ENCODE data around the gene PSG4.
"Not testable (repeated sequence)": the region's sequence is repeated elsewhere in the genome, so short reads cannot be mapped to it uniquely, and the experiment has no call there.

The PSG4 gene

GRCh38 chr19:43205471-43206105, at the start of gene PSG4:
PSG4 (minus strand) TSS chr19:43205638; CDS start chr19:43205536, 102 bp downstream.
- not testable (repeated sequence) for H3K27ac ChIP-seq; DNase-seq (ENCODE audit: low read depth, low spot score)

GRCh38 chr19:43251428-43251827, 46.0 kb upstream of the PSG4 start:
- not testable (repeated sequence) for H3K27ac ChIP-seq; DNase-seq (ENCODE audit: low read depth, low spot score)

GRCh38 chr19:43250296-43250695, 44.9 kb upstream of the PSG4 start:
- not testable (repeated sequence) for DNase-seq (ENCODE audit: low read depth, low spot score); H3K27ac ChIP-seq

GRCh38 chr19:43248635-43249002, 43.2 kb upstream of the PSG4 start:
- DNase-seq (ENCODE audit: low read depth, low spot score); H3K27ac ChIP-seq: not testable (repeated sequence)

GRCh38 chr19:43247243-43247880, 41.9 kb upstream of the PSG4 start:
- H3K27ac ChIP-seq; DNase-seq (ENCODE audit: low read depth, low spot score): not testable (repeated sequence)

DNA sequence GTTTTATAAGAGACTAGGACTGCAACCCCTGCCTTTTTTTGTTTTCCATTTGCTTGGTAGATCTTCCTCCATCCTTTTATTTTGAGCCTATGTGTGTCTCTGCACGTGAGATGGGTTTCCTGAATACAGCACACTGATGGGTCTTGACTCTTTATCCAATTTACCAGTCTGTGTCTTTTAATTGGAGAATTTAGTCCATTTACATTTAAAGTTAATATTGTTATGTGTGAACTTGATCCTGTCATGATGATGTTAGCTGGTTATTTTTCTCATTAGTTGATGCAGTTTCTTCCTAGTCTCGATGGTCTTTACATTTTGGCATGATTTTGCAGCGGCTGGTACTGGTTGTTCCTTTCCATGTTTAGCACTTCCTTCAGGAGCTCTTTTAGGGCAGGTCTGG, 40.4 kb upstream of the PSG4 start:
- not testable (repeated sequence) for DNase-seq (ENCODE audit: low read depth, low spot score); H3K27ac ChIP-seq

GRCh38 chr19:43242211-43242610, 36.8 kb upstream of the PSG4 start:
- not testable (repeated sequence) for H3K27ac ChIP-seq; DNase-seq (ENCODE audit: low read depth, low spot score)

DNA sequence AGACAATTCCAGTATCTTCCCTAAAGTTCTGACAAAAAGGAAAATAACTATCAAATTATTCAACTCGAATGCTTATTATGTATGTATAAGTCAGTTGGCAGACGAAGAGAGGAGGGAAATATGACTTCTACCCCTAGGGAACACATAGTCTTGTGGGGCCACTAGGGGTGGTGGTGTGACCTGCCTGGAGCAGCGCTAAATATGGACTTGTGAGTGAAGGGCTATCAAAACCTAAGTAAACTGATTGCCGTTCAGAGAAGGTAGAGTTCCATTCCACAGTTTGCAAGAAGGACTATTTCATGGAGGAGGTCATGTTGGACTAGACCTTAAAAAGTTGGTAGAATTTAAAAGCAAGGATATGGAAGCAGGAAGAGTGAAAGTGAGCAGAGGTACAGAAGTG, 32.8 kb upstream of the PSG4 start:
- not testable (repeated sequence) for DNase-seq (ENCODE audit: low read depth, low spot score)

DNA sequence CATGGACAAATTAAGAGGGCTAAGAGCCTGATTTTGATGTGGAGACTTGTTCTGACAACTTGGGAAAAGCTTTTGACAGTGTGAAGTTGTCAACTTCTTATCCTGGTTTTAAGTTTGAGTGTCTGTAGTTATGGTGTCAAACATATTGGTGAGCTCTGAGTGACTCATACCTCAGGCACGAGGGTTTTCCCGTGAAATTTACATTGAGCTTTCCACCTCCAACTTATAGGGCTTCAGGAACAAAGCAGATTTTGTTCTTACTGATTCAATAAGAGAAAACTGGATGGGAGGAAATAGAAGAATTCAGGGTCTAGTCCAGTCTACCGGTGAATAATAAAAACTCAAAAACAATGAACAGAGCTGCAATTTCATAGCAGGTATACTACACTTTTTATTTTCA, 30.2 kb upstream of the PSG4 start:
- DNase-seq (ENCODE audit: low read depth, low spot score); H3K27ac ChIP-seq: not testable (repeated sequence)

More for the DNA sequence above, 32.8 kb upstream of the PSG4 start:
- not testable (repeated sequence) for H3K27ac ChIP-seq

GRCh38 chr19:43229315-43229714, 23.9 kb upstream of the PSG4 start:
- no peak for DNase-seq (ENCODE audit: low read depth, low spot score)
- H3K27ac ChIP-seq, result no peak overlapping the region

DNA sequence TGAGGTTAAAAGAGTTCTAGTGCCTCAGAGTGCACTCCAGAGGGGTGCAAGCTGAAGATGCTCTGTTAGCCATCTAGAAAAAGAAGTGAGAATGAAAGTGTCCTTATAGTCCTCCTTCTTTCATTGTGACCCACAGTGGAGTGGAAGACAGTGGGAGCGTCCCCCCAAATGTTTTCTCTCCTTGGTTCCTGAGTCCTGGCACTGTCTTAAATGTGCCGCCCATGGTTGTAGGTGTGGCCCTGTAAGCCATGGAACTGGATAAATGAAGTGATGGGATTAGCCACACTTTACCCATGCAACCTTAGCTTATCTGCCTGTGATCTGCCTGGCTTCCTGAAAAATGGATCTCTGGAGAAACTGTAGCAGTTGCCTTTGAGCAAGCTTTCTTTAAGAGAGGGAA, 23.3 kb upstream of the PSG4 start:
- DNase-seq (ENCODE audit: low read depth, low spot score); H3K27ac ChIP-seq: not testable (repeated sequence)

DNA sequence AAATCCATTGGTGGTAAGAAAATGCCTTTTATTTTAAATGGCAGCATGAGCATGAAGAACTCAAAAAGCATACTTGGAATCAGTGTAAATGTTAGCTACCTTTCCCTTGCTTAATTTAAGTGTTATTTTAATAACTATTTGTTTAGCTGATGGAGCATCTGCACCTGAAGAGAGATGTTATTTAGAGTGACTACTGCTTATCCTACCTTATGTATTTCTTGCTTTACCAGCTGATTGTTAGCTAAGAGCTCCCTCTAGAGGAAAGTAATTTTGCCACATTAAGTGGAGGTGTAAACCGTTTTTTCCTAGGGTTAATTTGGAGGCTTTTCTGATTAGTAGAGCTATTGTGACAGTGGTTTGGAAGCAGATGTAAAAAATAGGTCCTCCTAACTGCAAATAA, 21.5 kb upstream of the PSG4 start:
- DNase-seq (ENCODE audit: low read depth, low spot score); H3K27ac ChIP-seq: not testable (repeated sequence)

DNA sequence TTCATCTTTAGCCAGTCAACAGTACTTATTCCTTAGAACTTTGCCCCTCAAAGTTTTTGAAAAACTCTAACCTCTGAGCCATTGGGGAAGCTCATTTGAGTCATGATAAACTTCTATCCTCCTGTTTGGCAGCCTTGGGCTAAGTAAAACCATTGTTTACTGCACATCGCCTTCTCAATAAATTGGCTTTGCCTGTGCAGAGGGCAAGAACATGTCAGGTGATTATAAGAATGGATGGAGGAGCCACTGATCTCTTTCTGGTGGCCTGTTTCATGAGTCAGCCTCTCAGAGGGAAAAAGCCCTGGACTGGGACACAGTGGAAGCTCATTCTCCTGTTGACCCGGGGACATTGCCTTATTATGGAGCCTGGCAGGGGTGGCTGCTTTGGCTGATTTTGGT, 19.4 kb upstream of the PSG4 start:
- no peak overlapping the region for H3K27ac ChIP-seq
- DNase-seq (ENCODE audit: low read depth, low spot score), result no peak

DNA sequence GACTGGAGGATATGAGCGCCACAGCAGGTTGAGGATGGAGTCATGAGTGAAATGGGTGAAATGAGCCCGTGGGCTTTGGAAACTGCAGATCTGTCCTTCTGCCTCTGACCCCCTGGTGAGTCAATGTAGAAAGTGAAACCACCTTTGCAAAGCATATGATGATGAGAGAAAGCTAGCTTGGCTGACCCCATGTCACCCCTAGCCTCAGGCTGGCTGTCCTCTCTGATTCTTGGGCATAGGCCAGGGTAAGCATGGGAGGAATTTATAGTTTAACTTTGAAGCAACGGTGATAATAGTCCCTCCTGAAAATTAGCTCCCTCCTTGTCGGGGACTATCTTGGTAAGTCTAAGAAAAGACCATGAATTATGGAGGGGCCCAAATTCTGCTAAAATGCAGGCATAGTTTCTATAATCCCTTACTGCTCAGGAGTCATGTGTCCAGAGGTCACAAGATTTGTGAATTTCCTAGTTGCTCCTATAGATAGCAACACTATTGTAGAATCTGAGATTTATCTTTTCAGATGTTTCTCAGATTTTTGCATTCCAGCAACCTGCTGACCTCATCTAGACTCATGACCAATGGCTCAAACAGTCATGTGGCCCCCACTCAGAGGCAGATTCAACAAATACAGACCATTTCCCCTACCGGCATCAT, 18.9 kb upstream of the PSG4 start:
- not testable (repeated sequence) for DNase-seq (ENCODE audit: low read depth, low spot score); H3K27ac ChIP-seq

DNA sequence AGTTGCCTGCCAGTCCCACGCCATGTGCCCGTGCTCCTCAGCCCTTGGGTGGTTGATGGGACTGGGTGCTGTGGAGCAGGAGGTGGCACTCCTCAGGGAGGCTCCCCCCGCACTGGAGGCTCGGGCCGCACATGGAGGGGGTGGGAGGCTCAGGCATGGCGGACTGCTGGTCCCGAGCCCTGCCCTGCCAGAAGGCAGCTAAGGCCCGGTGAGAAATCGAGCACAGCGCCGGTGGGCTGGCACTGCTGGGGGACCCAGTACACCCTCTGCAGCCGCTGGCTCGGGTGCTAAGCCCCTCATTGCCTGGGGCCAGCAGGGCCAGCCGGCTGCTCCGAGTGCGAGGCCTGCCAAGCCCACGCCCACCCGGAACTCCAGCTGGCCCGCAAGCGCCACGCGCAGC, 16.5 kb upstream of the PSG4 start:
- H3K27ac ChIP-seq; DNase-seq (ENCODE audit: low read depth, low spot score): not testable (repeated sequence)

DNA sequence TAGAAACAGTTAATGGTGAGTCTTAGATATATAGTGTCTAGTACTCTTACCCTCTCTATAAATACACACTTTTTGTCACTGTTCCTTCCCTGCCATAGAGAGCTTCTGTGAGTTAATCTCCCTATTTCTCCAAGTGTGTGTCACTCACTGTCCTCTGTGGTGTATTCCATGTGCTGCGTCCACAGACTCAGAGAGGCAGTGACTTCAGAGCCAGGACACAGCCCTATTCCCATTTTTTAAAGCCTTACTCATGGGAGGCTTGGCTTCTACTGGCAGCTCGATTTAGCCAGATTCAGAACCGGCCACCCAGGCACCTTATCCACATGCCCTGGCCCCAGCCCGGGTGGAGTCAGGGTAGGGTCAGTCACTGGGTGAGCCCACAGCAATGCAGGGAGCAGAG, 13.7 kb upstream of the PSG4 start:
- not testable (repeated sequence) for DNase-seq (ENCODE audit: low read depth, low spot score); H3K27ac ChIP-seq

DNA sequence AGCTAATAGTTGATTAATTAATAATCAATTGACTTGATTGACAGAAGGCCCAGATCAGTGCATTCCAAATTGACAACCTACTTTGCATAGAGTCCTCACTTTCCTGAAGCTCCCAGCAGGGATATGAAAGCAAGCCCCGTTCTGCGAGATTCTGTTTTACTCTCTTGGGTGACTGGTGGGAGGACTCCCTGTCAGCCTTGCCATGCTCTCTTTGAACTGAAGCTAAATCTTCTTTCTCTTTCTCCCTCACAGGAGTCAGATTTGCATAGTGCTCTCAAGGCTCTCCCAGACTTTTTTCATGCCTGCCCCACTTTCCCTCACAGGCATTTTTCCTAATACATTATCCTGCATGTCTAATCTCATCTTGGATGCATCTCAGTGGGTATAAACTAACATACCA, 10.4 kb upstream of the PSG4 start:
- H3K27ac ChIP-seq; DNase-seq (ENCODE audit: low read depth, low spot score): not testable (repeated sequence)

DNA sequence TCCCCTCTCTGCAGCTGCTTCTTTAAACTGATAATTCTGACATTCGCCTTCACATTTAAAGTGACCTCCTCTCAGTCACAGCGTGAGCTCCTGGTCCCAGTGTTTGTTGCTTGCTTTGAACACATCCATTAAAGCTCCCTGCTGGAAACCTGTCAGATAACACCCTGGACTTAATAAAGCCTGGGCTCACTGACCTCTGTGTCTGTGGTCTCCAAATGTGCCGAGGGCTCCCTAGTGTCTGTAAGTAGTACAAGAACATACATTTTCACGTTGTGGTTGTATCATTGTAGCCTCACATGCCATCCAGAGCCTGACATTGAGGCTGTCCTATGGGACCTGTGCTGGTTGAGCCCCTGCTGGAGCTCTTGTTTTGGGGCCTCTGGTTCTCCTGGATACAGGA, 2.6 kb upstream of the PSG4 start:
- DNase-seq (ENCODE audit: low read depth, low spot score), result no peak

GRCh38 chr19:43207174-43207573, 1.7 kb upstream of the PSG4 start:
- not testable (repeated sequence) for DNase-seq (ENCODE audit: low read depth, low spot score); H3K27ac ChIP-seq

More for the DNA sequence above, 2.6 kb upstream of the PSG4 start:
- H3K27ac ChIP-seq, result no peak overlapping the region

DNA sequence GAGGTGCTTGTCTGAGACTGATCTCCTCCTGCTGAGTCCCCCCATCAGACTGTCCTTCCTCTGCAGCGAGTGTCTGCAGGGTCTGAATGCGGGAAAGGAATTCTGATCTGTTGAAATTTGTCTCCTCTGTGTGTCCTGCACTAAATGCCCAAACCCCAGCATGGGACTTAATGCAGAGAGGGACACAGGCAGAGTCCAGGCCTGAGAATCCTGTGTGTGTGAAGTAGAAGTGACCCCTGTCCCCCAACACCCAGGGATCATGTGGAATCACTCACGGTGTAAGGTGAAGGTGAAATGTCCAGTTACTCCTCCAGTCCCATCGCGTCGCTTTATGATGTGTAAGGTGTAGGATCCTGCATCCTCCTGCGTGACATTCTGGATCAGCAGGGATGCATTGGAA, 1.8 kb downstream of the PSG4 start:
- not testable (repeated sequence) for H3K27ac ChIP-seq; DNase-seq (ENCODE audit: low read depth, low spot score)

DNA sequence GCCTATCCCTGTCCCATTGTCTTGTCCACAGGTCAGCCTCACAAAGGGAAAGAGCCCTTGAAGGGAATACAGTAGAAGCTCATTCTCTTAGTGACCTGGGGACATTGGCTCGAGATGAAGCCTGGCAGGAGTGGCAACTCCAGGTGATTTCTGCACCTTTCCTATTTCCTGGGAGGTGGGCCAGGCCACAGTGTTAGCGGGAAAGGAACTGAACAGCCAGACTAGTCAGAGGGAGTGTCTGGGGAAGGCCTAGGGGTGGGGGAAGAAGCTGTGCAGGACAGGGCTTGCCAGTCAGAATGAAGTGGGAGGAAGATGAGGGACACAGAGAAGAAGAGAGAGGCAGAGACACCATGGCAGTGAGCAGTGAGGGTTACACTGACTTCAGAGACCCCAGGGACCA, 3.5 kb downstream of the PSG4 start:
- H3K27ac ChIP-seq, result peak overlapping the region; percentile 94
- not testable (repeated sequence) for DNase-seq (ENCODE audit: low read depth, low spot score)

Measured in epithelial cell of prostate (primary cell).